ENCODE results near the gene PRSS56.

- TF ChIP-seq EZH2 (IDR thresholded peaks at IDR 0.05; ENCODE audit: low read length): no peak
- no peak for TF ChIP-seq CTCF (optimal IDR thresholded peaks at IDR 0.05 in 1 of 3, IDR thresholded peaks at IDR 0.05 in 1 of 3, conservative IDR thresholded peaks at IDR 0.05 in 1 of 3; ENCODE audit: extremely low read depth in 1 of 3, insufficient read depth in 2 of 3, low read length in 3 of 3)
Observed at GRCh38 chr2:232504438-232504837, 15.8 kb upstream of the PRSS56 start.
